Astrocyte of the spinal cord (primary cell): ENCODE data around the gene EPB41L4A.
"Not testable (repeated sequence)": the region's sequence is repeated elsewhere in the genome, so short reads cannot be mapped to it uniquely, and the experiment has no call there.

ENCODE experiments used
- DNase-seq: peaks from one replicate; pipeline ENCODE4 v3.0.0; 2011; ENCODE audit warnings: low read depth, low spot score
- H3K4me3 ChIP-seq: 2 replicates; pipeline ENCODE4 v1.5.1; 2011; ENCODE audit warnings: low read depth, mild to moderate bottlenecking, low read length, moderate library complexity
- CTCF ChIP-seq: IDR thresholded peaks from 2 replicates; pipeline ENCODE4 v1.5.1; 2012; ENCODE audit warnings: low read depth, mild to moderate bottlenecking, low read length, inconsistent platforms
- in situ Hi-C: cut with HindIII; loops from 2 replicates; pipeline ENCODE4 v1.10.0; 2017; ENCODE audit warnings: low sequenced_read_pairs

EPB41L4A gene

GRCh38 chr5:112374356-112374755, 44.7 kb downstream of the EPB41L4A start:
- in situ Hi-C loops, result no loop called here

GRCh38 chr5:112373885-112374284, 45.2 kb downstream of the EPB41L4A start:
- no peak overlapping the region for H3K4me3 ChIP-seq
- in situ Hi-C loops, result no loop called here
- no peak for TF ChIP-seq CTCF
- DNase-seq, result no peak

More at GRCh38 chr5:112374356-112374755, 44.7 kb downstream of the EPB41L4A start:
- no peak for TF ChIP-seq CTCF
- no peak for DNase-seq
- no peak overlapping the region for H3K4me3 ChIP-seq

- TF ChIP-seq CTCF, result no peak
- no peak for DNase-seq
- H3K4me3 ChIP-seq, result no peak overlapping the region
- in situ Hi-C loops, result no loop called here
These were observed 46.5 kb downstream of the EPB41L4A start for GRCh38 chr5:112372543-112372942.

GRCh38 chr5:112371067-112371466, 48.0 kb downstream of the EPB41L4A start:
- DNase-seq, result no peak
- in situ Hi-C loops, result no loop called here

GRCh38 chr5:112367400-112367799, 51.7 kb downstream of the EPB41L4A start:
- TF ChIP-seq CTCF, result no peak
- no peak for DNase-seq
- H3K4me3 ChIP-seq, result no peak overlapping the region
- in situ Hi-C loops, result no loop called here

More at GRCh38 chr5:112371067-112371466, 48.0 kb downstream of the EPB41L4A start:
- no peak for TF ChIP-seq CTCF
- no peak overlapping the region for H3K4me3 ChIP-seq

GRCh38 chr5:112366987-112367386, 52.1 kb downstream of the EPB41L4A start:
- no peak for DNase-seq
- no peak overlapping the region for H3K4me3 ChIP-seq
- in situ Hi-C loops, result no loop called here
- peak; percentile 35 for TF ChIP-seq CTCF

- H3K4me3 ChIP-seq, in situ Hi-C loops, DNase-seq: not testable (repeated sequence)
These were observed 58.3 kb downstream of the EPB41L4A start for GRCh38 chr5:112360740-112361139.
